GM19099 (cell line): ENCODE data around the gene MGAT3.

Experiments used
- POLR2A ChIP-seq: IDR thresholded peaks from 3 replicates; pipeline ENCODE4 v1.6.1; 2011; ENCODE audit warnings: low read depth; ENCODE audit not compliant: insufficient read length; ENCODE audit errors: extremely low read depth

MGAT3 gene

GRCh38 chr22:39457556-39458443, 988 bp downstream of the MGAT3 start:
- peak; percentile 29 for TF ChIP-seq POLR2A

GRCh38 chr22:39458444-39459083, 1.8 kb downstream of the MGAT3 start:
- TF ChIP-seq POLR2A = no peak

GRCh38 chr22:39459681-39460080, 2.9 kb downstream of the MGAT3 start:
- TF ChIP-seq POLR2A = no peak

GRCh38 chr22:39462443-39463221, 5.8 kb downstream of the MGAT3 start:
- TF ChIP-seq POLR2A = no peak

GRCh38 chr22:39463277-39463676, 6.5 kb downstream of the MGAT3 start:
- TF ChIP-seq POLR2A = no peak

- TF ChIP-seq POLR2A = no peak
Observed at GRCh38 chr22:39463931-39464390, 7.1 kb downstream of the MGAT3 start.

- no peak for TF ChIP-seq POLR2A
Observed at GRCh38 chr22:39466228-39467006, 9.6 kb downstream of the MGAT3 start.

- TF ChIP-seq POLR2A = no peak
Observed at GRCh38 chr22:39467390-39467895, 10.6 kb downstream of the MGAT3 start.

- TF ChIP-seq POLR2A = no peak
Observed at GRCh38 chr22:39468487-39469325, 11.9 kb downstream of the MGAT3 start.

GRCh38 chr22:39469326-39469680, 12.5 kb downstream of the MGAT3 start:
- TF ChIP-seq POLR2A = no peak

GRCh38 chr22:39469681-39470450, 13.1 kb downstream of the MGAT3 start:
- TF ChIP-seq POLR2A = no peak

GRCh38 chr22:39470451-39471291, 13.9 kb downstream of the MGAT3 start:
- TF ChIP-seq POLR2A = no peak

- TF ChIP-seq POLR2A = peak; percentile 59
Observed at GRCh38 chr22:39471381-39472141, 14.7 kb downstream of the MGAT3 start.
